Fibroblast of villous mesenchyme (primary cell): ENCODE results near the gene MOGAT2. TPM values are rescaled to one million over a fixed set of nuclear protein-coding genes. Genes with fewer than 3 reads are reported as not detected.
A peak's percentile ranks its signal among the peaks of the same experiment; 100 is the strongest.

Source experiments
- DNase-seq: peaks from one replicate; pipeline ENCODE4 v3.0.0-alpha.2; 2010; ENCODE audit warnings: low read depth
- H3K4me3 ChIP-seq: 2 replicates; pipeline ENCODE4 v1.5.1; 2011; ENCODE audit warnings: low read depth, mild to moderate bottlenecking, low read length
- total RNA-seq: library from RNA; depleted of rRNA; stranded (reverse); fragments of >200 nt; gene quantifications from 2 replicates; pipeline ENCODE4 v1.2.3, GENCODE V29; 2012
- TF ChIP-seq, protein P1 (sequence below): IDR thresholded peaks from 2 replicates; pipeline ENCODE4 v1.5.1; 2012; ENCODE audit warnings: low read depth, mild to moderate bottlenecking, low read length; ENCODE audit not compliant: insufficient read depth

Gene MOGAT2
- total RNA-seq, 1 donor, result not detected

DNA sequence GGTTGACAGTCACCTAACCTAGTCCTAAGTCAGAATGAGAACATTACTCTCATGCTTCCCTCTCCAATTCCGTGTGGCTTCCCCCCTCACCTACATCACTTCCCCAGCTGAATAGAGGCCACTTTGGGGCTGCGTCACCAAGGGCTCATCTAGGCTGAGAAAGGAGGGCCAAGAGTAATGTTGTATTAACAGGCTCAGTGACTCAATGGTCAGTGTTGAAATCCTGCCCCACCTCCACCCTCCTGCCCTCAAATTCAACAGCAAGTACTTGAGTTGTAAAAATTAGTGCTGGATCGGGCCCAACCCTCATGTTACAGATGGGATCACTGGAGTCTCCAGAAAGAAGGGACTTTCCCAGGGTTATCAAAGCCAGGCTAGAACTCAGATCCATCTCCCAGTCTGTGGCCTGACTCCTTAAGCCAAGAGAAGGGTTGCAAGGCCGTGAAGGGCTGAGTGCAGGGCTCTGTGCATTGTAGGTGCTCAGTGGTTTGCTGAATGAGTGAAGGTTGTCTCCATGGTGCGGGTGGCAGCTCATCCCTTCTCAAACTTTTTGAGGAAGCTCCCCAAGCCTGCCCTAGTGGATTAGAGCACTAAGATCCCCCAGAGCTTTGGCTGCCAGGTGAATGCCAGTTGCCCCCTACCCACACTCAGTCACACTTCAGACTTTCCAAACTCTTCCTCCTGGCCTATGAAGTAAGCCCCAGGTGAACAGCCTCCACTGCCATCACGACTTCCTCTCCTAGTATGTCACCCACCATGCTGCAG is 54.2 kb downstream of the MOGAT2 start:
- DNase-seq, result peak; percentile 75
- TF ChIP-seq, protein P1, sequence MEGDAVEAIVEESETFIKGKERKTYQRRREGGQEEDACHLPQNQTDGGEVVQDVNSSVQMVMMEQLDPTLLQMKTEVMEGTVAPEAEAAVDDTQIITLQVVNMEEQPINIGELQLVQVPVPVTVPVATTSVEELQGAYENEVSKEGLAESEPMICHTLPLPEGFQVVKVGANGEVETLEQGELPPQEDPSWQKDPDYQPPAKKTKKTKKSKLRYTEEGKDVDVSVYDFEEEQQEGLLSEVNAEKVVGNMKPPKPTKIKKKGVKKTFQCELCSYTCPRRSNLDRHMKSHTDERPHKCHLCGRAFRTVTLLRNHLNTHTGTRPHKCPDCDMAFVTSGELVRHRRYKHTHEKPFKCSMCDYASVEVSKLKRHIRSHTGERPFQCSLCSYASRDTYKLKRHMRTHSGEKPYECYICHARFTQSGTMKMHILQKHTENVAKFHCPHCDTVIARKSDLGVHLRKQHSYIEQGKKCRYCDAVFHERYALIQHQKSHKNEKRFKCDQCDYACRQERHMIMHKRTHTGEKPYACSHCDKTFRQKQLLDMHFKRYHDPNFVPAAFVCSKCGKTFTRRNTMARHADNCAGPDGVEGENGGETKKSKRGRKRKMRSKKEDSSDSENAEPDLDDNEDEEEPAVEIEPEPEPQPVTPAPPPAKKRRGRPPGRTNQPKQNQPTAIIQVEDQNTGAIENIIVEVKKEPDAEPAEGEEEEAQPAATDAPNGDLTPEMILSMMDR, result no peak
- no peak overlapping the region for H3K4me3 ChIP-seq

DNA sequence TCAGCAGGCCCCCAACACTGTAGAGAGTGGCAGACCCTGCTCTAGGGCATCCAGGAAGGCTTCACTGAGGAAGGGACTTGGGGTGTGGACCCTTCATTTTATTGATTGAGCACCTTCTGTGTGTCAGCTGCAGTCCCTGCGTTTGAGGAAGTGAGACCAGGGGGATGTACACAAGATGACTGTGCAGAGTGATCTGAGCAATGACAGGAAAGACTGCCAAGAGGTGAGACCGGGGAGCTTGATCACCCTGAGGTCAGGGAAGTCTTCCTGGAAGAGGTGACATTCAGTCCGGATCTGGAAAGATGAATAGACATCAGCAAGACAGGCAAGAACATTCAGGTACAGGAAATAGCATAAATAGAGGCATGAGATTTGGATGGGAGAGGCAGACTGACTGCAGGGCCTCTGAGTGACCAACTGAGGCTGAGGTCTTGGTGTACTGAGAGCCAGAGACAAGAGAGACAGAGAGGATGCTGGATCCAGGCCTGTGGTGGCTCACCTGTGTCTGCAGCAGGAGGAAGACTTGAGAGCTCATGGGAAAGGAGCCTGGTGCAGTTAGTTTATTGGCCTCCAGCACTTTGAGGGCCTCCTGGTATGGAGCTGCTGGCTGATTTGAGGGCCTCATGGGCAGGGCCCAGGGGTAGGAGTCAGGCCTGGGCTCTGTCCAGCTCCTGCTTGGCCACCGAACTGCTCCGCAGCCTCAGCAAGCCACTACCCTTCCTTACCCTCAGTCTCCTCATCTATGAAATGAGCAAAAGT is 56.1 kb downstream of the MOGAT2 start:
- TF ChIP-seq, protein P1, result no peak
- no peak for DNase-seq
- no peak overlapping the region for H3K4me3 ChIP-seq

DNA sequence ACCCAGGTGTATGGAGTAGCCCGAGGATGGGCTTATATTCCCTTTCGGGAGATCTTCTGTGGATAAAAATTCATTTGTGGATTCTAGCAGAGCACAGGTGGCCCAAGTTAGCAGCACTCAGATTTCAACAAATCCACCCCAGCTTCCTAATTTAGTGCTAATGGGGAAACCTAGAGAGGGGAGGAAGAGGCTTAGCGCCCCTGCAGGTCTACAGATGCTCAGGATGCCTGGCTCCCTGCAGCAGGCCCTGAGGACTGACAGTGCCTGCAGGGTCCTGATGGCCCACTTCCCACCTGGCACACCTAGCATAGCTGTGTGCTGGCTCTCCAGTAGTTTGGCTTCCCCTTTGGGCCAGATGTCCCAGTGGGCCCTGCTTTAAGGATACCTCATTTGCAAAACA is 57.4 kb downstream of the MOGAT2 start:
- DNase-seq, result no peak
- TF ChIP-seq, protein P1, result no peak
- no peak overlapping the region for H3K4me3 ChIP-seq

DNA sequence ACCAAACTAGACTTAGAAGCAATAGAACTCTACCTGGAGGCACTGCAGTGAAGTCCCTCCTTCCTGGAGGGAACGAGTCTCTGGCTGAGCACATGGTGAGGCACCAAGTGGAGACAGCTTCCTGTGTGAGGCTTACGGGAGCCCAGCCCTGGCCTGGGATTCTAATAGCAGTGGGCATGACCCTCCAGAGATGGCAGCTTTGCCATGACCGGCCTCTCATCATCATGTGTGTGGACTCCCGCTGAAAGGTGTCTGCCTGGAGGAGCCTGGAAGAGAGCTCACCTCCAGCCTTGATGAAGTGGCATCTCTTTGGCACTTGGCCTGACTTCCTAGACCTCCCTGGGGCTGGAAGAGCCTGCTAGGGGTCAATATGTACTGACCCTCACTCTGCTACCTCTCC is 58.9 kb downstream of the MOGAT2 start:
- H3K4me3 ChIP-seq, result no peak overlapping the region

DNA sequence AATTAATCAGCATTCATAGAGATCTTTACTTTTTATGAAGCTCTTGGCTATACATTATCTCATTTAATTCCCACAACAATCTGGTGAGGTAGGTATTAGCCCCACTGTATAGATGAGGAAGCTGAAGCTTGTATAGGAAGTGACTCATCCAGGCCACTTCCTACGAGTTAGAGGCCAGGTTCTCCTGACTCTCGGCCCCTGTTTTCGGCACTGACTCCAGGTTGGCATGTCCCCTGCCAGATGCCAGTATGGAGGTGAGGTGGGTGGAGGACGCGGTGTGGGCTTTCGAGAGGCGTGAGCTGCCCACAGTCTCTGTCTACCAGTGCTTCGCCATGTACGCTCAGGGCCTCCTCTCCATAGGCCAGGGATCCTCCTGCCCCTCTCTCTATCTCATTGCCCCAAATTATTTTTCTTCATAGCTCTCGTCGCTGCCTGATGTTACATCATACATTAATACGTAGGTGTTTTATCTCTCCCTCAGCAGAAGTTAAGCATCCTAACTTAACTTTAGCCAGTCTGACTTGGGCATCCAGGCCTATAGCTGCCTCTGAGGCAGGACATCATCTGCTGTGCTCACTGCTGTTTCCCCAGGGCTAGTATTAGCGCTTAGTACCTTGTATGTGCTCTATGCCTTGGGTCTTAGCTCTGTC is 59.9 kb downstream of the MOGAT2 start:
- TF ChIP-seq, protein P1, result no peak
- DNase-seq, result no peak
- H3K4me3 ChIP-seq, result no peak overlapping the region

More for the DNA sequence above, 58.9 kb downstream of the MOGAT2 start:
- DNase-seq, result no peak
- TF ChIP-seq, protein P1, result no peak

DNA sequence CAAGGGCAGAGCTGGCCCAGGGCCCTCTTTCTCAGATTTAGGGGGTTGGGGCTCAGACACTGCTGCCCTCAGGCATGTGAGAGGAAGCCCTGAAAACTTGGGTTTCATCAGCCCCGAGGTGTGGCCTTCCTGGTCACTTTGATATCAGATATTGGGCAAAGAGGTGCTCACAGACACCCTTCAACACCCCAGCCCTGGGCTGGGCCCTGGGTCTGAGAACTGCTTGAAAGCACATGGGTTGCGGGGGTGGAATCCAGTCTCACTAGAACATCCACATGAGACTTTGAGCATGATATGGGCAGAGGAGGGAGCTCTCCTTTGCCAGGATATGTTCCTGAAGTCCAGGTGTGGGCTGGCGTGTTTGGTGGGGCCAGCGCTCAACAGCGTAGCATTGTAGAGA is 61.3 kb downstream of the MOGAT2 start:
- no peak overlapping the region for H3K4me3 ChIP-seq
- TF ChIP-seq, protein P1, result no peak
- DNase-seq, result no peak
